GM18517 (cell line): Measurements from ENCODE around the gene RIMS1.
"Not testable (repeated sequence)": the region's sequence is repeated elsewhere in the genome, so short reads cannot be mapped to it uniquely, and the experiment has no call there.

Experiments used
- ATAC-seq: cut with Tn5 transposase; IDR thresholded peaks from one replicate; pipeline ENCODE4 v1.9.1; 2021; ENCODE audit warnings: mild to moderate bottlenecking, moderate library complexity; ENCODE audit not compliant: unreplicated experiment

Gene RIMS1

DNA sequence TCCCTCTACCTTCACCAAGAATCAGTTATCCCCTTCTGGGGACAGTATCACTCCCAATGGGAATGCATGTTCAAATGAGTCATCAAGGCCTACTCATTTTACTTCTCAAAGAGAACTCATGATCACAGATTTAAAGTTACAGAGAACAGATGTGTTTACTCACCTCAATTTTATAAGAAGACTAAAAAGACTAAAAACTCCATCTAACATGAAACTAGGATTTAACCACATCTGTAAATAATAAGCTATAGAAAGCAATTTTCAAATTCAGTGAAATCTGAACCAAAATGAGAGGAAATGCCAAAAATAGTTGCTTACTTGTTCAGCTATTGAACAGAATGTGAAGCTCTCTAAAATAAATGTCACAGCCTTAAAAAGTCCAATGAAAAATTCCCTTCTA, 435.4 kb downstream of the RIMS1 start:
- ATAC-seq: no peak

DNA sequence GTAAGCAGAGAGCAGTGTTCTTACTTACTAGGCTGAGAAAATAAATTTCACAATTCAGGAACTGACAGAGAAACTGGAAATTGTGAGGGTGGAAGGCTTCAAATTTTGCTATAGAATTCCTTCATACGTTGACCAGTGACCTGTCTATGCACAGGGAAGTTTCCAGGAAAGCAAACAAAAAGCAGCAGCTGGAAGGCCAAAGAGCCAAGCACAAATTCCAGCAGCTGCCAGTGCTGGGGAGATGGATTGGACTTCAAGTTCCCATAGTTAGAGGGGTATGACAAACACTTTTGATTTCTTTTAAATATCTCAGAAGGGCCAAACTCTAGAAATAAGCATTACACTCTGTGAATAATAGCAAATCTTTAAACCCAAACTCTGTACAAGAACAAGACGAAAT, 436.4 kb downstream of the RIMS1 start:
- ATAC-seq: no peak

DNA sequence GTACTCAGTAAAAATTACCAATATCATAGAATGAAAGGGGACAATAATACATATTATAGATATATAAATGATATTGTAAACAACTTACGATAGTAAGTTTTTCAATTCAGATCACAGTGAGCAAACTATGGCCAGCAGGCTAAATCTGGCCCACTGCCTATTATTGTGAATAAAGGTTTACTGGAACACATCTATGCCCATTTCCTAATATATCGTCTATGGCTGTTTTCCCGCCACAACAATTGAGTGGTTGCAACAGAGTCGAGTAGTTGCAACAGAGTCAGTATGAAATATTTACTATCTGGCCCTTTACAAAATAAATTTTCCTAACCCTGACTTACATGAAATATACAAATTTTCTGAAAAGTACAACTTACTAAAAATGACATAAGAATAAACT, 438.2 kb downstream of the RIMS1 start:
- ATAC-seq: no peak

DNA sequence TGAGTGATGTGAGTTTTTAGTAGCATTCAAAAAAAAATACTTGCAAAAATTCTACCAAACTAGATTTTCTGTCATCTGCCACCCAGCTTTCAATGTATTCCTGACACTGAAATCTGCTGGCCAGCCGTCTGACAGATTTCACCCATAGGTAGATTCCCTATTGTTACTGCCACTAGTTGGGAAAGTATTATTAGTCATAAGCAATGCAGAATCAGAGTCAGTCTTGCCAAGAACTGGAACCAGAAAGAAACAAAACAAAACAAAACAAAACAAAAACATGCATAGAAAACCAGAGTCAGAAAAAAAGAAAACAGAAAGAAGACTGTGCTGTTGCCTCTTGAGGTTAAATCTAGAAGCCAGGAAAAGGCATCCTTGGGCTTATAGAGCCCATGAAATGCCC, 442.4 kb downstream of the RIMS1 start:
- ATAC-seq: no peak

DNA sequence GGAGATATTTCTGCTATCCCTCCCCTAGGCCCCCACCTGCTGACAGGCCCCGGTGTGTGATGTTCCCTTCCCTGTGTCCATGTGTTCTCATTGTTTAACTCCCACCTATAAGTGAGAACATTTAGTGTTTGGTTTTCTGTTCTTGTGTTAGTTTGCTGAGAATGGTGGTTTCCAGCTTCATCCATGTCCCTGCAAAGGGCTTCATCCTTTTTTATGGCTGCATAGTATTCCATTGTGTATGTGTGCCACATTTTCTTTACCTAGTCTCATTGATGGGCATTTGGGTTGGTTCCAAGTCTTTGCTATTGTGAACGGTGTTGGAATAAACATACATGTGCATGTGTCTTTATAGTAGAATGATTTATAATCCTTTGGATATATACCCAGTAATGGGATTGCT, 448.9 kb downstream of the RIMS1 start:
- not testable (repeated sequence) for ATAC-seq

DNA sequence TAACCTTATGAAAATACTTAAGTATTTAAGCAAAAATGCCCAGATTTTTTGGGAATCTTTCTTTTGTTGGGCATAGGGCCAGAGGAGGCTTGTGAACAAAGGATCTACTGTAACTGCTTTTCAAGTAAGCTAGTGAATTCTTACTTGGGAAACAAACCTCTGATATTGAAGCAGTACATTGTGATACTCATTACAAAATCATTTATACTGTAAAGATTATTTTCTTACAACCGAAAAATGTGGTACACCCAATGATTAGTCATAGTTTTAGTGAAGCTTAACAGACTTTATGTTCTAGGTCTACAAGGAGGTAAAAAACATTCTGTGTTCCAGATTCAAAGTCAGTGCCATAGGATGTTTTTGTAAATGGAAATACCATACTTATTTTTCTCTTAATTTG, 462.6 kb downstream of the RIMS1 start:
- ATAC-seq: no peak

DNA sequence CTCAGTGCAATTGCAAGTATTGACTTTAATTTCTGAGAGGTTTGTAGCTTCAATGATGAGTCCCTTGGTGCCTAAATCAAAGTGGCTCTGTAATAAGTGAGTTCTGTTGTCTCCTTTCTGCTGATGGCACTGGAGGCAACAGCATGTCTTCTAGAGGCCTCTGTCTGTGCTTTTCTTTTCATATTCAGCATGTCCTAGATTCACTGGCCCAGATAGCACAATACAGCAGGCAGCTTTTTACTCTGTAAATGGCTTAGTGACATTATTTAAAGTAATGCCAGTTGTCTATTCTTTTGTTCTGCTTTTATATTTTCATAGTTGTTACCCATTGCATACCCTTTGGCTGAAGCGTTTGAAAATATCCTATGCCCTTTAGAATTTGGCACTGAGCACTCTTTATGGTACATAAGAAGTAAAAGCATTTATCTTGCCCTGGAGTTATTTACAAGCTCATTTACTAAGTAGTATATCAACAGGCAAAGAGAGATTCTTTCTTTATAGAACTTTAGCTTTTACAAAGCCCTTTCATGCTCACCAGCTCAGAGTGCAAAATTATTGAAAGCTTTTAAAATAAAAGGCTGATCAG, 464.0 kb downstream of the RIMS1 start:
- no peak for ATAC-seq

DNA sequence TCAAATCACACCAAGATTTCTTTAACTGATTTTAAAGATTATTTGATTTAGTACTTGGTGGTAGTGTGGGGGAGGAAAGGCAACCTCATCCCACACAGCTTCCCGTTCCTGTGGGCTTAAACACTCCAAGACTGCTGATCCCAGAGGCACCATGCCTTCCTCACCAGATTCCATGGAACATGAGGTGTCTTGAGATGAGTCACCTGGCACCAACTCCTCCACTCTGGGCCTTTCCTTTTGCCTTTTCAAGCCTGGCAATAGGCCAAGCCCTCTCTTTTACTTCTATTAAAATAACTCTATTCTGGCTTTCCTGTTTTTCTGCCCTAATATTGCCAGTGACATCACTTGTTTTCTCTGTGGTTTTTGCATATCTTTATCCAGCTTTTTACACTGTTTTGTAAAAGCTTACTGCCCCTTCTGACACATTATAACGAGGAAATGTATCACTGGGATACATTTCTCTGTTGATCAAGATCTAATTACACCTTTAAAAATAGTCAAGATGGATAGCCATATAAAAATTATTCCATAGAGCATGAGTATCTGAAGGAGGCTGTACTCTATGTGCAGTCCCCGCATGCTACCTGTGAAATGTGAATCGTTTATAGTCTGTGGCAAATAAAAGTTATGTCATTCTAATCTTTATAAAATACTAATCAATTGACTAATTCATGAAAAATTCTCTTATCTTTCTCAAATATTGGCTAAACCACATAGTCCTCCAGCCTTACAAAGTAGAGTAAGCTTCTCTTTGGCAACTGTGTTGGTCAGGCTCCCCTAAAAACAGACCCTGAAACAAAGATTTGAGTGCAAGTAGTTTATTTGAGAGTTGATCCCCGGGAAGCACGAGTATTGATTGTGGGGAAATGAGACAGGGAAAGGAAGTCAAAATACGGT, 477.7 kb downstream of the RIMS1 start:
- no peak for ATAC-seq

DNA sequence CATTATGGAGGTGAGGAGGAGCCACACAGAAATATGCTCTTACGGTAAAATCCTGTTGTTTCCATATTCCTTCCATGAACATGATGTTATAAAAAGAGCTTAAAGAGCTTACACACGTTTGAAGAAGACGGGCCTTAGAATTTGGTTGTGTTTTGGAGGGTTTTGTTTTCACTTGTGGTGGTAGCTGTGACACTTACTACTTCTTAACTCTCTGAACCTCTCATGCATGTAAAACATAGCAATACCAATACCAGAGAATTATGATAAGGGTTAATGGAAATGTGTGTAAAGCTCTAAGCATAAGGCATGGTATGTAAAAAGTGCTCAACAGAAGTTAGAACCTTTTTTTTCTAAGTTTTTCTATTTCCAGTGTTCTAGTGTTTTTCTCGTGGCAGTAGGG, 479.4 kb downstream of the RIMS1 start:
- ATAC-seq: no peak

DNA sequence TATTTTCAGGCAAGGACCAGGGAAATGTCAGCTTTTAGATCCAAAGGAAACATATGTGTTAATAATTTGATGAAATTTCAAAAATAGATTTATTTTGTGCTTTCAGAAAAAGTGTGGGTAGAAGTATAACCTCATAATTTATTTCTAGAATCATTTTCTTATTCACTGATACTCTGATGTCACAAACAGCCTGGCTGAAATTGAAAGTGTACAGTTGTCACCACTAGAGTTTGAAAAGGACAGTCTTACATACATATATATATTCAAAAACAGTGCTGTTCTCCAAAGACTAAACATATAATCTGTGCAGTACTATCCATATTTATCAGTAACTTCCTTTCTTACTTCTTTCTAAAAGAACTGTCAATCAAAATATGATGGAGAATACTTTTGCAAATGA, 481.1 kb downstream of the RIMS1 start:
- ATAC-seq: no peak

DNA sequence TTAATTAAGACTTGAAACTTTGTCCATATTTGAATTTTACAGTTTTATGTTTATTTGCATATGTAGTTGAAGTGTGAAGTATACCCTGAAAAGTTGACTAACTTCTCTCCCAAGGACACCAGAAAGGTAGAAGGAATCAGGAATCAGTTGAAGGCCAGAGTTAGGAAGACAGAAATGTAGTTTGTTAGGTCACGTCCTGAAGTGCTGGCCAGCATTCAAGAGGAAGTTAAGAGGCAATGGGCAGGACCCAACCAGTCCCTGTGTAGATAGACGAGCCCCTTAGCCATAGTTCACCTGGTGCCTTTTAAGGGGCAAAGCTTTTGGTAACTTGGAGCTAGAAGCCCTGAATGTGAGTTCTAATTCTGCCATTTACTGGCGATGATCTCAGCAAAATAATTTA, 485.1 kb downstream of the RIMS1 start:
- no peak for ATAC-seq

DNA sequence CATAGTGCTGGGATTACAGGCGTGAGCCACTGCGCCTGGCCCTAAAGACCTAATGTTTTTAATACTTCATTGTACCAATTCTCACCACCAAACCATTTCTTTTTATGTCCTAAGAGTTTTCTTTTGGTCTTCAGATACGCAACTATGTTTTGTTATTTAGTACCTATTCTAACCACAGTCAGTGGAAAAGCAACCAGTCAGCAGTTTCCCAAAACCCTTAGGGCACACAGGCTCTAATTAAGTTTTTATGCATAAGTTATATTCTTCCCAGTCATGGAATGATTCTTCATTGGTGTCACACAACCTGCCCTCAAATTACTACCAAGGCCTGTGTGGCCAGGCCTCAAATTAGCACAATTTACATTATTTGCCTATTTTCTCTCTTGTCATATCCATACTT, 487.8 kb downstream of the RIMS1 start:
- ATAC-seq: no peak

DNA sequence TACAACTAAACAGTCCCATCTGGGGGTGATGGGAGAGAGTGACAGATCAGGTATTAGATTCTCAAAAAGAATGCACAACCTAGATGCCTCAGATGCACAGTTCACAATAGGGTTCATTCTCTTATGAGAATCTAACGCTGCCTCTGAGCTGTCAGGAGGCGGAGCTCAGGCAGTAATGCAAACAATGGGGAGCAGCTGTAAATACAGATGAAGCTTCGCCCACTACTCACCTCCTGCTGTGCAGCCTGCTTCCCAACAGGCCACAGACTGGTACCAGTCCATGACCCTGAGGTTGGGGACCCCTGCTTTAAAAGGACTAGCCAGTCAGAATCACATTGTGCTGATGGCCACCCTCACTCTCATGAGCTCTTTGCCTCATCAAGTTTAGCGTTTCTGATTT, 488.5 kb downstream of the RIMS1 start:
- ATAC-seq: no peak

DNA sequence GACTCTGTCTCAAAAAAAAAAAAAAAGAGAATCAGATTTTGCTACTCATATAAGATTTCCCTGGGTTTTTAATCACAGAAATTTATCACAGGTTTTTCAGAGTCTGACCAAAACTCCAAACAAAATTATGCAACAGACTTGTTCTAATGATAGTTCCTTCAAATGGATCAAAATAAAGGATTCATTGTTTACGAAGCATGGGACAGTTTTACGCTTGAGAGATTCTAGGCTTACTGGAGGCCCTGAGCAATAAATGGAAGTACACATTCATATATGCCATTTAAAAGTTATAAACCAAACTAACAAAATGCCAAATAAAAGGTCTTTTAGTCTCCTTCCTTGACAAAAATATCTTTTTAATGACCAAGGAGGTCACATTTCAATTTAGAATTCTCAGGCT, 490.4 kb downstream of the RIMS1 start:
- no peak for ATAC-seq

DNA sequence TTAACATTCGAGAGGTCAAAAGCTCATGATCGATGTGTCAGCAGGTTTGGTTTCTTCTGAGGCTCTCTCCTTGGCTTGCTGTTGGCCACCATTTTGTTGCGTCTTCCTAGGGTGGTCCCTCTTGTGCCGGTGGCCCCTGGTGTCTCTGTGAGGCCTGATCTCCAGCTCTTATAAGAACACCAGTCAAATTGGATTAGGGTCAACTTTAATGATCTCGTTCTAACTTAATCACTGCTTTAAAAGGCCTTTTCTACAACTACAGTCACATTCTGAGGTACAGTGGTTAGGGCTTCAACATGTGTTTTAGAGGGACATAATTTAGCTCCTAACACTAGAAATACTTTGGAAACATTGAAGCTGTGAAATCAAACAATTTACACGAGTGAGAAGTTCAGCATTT, 494.7 kb downstream of the RIMS1 start:
- ATAC-seq: no peak

DNA sequence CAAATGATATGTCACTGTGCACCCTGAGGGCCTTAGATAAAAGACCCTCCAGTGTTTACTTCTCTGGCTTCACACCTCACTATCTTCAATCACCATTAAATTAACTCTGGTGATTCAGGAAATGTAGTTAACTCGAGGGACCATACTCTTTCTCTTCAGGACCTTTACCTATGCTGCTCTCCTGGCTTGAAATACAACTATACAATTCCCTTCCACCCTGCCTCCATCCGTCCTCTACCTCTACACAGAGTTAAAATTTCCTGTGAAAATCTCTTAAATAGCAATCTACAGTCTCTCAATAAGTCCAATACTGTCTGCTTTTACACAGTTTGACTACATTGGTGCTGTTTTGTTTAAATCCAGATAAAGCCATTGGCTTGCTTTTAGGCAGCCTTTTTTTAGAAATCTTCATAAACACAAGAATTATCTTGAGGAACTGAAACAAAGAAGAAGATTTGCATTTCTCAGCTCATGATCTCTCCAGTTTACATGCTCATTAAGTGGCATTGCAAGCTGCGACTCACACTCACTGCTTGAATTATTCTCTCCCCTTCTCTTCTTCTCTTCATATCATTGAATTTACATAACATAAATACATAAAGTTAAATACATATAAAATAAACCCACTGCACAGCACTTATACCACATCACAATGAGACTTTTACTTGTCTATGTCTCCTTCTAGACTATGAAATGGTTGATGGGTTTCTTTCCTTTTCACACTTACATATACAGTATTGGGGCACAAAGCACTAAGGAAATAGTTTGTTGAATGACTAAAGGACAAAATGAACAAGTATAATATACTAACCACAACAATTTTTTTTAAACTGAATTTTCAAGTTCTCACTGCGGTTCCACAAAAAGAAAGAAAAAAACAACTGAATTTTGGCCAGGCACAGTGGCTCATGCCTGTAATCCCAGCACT, 496.5 kb downstream of the RIMS1 start:
- ATAC-seq: peak; percentile 98

DNA sequence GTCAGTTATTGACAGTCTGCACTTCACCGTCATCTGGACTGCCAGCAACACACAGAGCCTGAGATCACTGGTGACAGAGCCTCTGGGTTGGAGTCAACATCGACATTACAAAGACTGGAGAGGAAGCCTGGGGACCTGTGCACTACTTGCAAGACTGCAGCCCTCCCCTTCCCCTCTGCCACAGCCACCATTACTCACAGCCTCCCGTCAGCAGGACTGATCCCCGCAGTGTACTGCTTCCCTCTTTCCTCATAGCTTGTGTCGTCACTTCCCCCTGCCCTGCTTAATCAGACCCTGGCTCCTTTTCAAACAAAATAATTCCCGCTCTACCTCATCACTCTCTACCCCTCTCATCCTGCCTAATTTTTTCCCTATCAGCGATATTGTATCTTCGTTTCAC, 500.0 kb downstream of the RIMS1 start:
- no peak for ATAC-seq

DNA sequence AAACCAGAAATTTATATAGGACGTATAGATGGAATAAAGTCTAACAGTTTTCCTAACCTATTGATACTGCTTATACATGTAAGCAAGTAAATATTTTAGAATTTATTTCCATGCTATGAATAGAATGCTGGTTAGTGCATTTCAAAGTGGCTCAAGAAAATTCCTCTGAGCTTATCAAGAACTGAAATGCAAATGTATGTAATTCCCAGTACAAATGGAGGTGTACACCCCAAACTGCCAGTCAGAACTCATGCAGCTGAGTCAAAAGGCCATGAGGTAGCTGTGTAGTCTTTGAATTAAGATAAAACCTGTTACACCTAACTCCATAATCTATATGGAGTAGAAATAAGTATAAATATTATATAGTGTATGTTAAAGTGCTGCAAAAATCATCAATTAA, 503.3 kb downstream of the RIMS1 start:
- ATAC-seq: no peak

DNA sequence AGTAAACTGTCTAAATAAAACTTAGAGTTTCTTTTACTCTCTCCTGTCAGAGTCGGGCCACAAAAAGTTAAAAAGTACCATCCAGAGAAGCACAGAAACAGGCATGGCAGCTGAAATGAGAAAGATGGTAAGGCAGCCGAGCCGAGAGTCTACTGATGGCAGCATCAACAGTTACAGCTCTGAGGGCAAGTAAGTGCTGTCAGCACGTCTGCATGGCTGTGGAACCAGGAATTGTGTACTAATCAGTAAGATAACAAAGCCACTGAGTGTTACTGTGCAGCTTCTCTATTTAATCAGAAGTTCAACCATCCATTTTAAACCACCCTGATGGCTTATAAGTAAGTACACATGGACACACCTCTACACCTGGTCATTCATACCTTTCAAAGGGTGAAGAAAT, 504.2 kb downstream of the RIMS1 start:
- no peak for ATAC-seq

DNA sequence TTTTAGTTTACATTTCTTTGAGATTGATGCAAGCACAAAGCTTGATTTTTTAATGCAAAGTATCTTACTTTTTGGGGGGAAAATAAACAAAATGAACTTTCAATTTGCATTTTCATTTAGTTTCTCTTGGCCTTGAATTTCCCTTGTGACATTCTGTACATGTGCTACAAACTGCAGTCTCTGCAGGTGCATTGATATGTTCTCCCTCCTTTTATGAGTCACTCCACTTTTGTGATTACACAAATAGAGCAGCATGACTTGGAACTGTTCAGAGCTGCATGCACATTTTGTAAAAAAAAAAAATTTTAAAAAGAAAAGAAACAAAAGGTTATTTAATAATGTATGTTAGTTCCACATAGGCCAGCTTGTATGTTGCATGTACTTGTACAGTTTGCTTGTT, 515.5 kb downstream of the RIMS1 start:
- ATAC-seq: no peak

DNA sequence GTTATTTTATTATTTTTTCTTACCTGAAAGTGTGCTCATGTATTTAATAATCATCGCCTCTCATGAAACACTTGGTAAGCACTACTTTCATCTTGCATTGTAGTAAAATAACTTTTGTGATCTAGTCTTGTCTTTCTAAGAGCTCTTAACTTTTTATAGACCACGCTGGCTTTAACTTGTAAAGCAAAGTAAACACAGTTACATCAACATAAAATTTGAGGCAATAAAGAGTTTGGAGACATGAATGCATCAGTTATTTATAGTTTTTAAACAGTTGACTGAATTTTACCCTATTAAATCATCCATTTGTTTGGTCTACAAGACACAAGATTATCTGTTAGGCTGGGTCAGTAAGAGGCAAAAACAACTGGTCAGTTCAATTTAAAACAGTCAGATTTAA, 517.1 kb downstream of the RIMS1 start:
- ATAC-seq: no peak

DNA sequence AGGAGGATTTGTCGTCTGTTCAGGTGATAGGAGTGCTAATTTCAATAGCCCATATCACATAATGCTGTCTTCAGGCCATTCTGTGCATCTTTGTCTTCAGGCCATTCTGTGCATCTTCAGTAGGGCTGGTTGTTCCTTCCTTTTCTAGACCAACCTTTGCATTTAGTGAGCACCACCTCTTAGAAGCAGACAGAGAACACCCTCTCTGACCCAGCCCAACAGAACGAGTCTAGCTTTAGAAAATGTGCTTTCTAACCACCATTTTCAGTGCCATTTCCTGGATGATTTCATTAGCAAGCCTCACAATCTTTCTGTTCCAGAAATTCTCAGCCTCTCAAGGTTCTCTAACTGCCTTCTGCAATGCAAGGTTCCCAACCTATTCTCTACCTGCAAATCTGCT, 520.2 kb downstream of the RIMS1 start:
- no peak for ATAC-seq
